ENCODE data around the gene INO80D.
"Not testable (repeated sequence)": the region's sequence is repeated elsewhere in the genome, so short reads cannot be mapped to it uniquely, and the experiment has no call there.

DNA sequence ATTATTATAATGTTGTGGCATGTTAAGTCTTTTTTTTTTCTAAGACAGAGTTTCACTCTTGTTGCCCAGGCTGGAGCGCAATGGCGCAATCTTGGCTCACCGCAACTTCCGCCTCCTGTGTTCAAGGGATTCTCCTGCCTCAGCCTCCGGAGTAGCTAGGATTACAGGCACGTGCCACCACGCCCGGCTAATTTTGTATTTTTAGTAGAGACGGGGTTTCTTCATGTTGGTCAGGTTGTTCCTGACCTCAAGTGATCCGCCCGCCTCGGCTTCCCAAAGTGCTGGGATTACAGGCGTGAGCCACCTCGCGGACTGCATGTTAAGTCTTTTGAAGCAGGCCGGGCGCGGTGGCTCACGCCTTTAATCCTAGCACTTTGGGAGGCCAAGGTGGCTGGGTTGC is 12.9 kb upstream of the INO80D start:
- TF ChIP-seq, protein P1, sequence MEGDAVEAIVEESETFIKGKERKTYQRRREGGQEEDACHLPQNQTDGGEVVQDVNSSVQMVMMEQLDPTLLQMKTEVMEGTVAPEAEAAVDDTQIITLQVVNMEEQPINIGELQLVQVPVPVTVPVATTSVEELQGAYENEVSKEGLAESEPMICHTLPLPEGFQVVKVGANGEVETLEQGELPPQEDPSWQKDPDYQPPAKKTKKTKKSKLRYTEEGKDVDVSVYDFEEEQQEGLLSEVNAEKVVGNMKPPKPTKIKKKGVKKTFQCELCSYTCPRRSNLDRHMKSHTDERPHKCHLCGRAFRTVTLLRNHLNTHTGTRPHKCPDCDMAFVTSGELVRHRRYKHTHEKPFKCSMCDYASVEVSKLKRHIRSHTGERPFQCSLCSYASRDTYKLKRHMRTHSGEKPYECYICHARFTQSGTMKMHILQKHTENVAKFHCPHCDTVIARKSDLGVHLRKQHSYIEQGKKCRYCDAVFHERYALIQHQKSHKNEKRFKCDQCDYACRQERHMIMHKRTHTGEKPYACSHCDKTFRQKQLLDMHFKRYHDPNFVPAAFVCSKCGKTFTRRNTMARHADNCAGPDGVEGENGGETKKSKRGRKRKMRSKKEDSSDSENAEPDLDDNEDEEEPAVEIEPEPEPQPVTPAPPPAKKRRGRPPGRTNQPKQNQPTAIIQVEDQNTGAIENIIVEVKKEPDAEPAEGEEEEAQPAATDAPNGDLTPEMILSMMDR (IDR thresholded peaks at IDR 0.05) = not testable (repeated sequence)
- not testable (repeated sequence) for TF ChIP-seq POLR2A (IDR thresholded peaks at IDR 0.05)

Measured in testis (tissue), 2 donors.